ENCODE data around the gene STX16. TPM values are rescaled to one million over a fixed set of nuclear protein-coding genes. Genes with fewer than 3 reads are reported as not detected.

STX16 gene
- total RNA-seq, 4 donors from 2014 or later, result 52.3 to 146 (median 77.0) TPM

- Histone ChIP-seq H3K36me3 (peaks cover 0 to 52% (median 24%) of the 10 kb centered on the region in 4 donors), H3K27me3 (no peaks in the 10 kb centered on the region), H3K9me3 (no peaks in the 10 kb centered on the region), H3K4me1 (no peaks in the 10 kb centered on the region), H3K27ac (no peak overlapping the region), H3K4me3 (no peak overlapping the region)
- TF ChIP-seq POLR2AphosphoS5 (IDR thresholded peaks at IDR 0.05) (no peak), CTCF (IDR thresholded peaks at IDR 0.05) (no peak), EP300 (IDR thresholded peaks at IDR 0.05; ENCODE audit: low read depth) (no peak), POLR2A (IDR thresholded peaks at IDR 0.05) (no peak)
- intact Hi-C loops (cut with DNase I; ENCODE audit: low total_unique reads) (no loop called here), in situ Hi-C loops (cut with MboI; ENCODE audit: low pct_ligation_motif_present in 1 of 4, low pct_unique_long_range_greater_than_20kb in 1 of 4, low sequenced_read_pairs in 3 of 4) (no loop called here)
- WGBS, 2 donors (ENCODE audit: low coverage in 1 of 2), result 94% methylated on average over 17 of the region's 17 CpGs; no CpG with 5 or more reads in 1 of the 2 donors
- no peak for DNase-seq
Observed at GRCh38 chr20:58675641-58676040, 24.6 kb downstream of the STX16 start.

GRCh38 chr20:58676161-58676560 lies 25.1 kb downstream of the STX16 start:
- no peak overlapping the region for H3K4me3 ChIP-seq
- H3K9me3 ChIP-seq, result no peaks in the 10 kb centered on the region
- no peaks in the 10 kb centered on the region for H3K4me1 ChIP-seq
- TF ChIP-seq POLR2A (IDR thresholded peaks at IDR 0.05) (no peak), CTCF (IDR thresholded peaks at IDR 0.05) (no peak), POLR2AphosphoS5 (IDR thresholded peaks at IDR 0.05) (no peak), EP300 (IDR thresholded peaks at IDR 0.05; ENCODE audit: low read depth) (no peak)
- DNase-seq, result no peak
- intact Hi-C loops (cut with DNase I; ENCODE audit: low total_unique reads), result no loop called here
- peaks cover 0 to 48% (median 21%) of the 10 kb centered on the region in 4 donors for H3K36me3 ChIP-seq
- WGBS, 2 donors (ENCODE audit: low coverage in 1 of 2), result 97 to 98% methylated on average over 15 to 19 of the region's 19 CpGs
- no peak overlapping the region for H3K27ac ChIP-seq
- no peaks in the 10 kb centered on the region for H3K27me3 ChIP-seq
- in situ Hi-C loops (cut with MboI; ENCODE audit: low pct_ligation_motif_present in 1 of 4, low pct_unique_long_range_greater_than_20kb in 1 of 4, low sequenced_read_pairs in 3 of 4), result no loop called here

- no peak for DNase-seq
- in situ Hi-C loops (cut with MboI; ENCODE audit: low pct_ligation_motif_present in 1 of 4, low pct_unique_long_range_greater_than_20kb in 1 of 4, low sequenced_read_pairs in 3 of 4), result no loop called here
- TF ChIP-seq CTCF (IDR thresholded peaks at IDR 0.05) (no peak), POLR2AphosphoS5 (IDR thresholded peaks at IDR 0.05) (no peak), EP300 (IDR thresholded peaks at IDR 0.05; ENCODE audit: low read depth) (no peak), POLR2A (IDR thresholded peaks at IDR 0.05) (no peak)
- no peak overlapping the region for H3K4me3 ChIP-seq
- H3K36me3 ChIP-seq, result peaks cover 0 to 48% (median 19%) of the 10 kb centered on the region in 4 donors
- H3K27ac ChIP-seq, result no peak overlapping the region
- H3K27me3 ChIP-seq, result no peaks in the 10 kb centered on the region
- intact Hi-C loops (cut with DNase I; ENCODE audit: low total_unique reads), result no loop called here
- WGBS, 2 donors (ENCODE audit: low coverage in 1 of 2), result 94 to 95% methylated on average over 5 of the region's 5 CpGs
- H3K9me3 ChIP-seq, result no peaks in the 10 kb centered on the region
- H3K4me1 ChIP-seq, result no peaks in the 10 kb centered on the region
Observed at GRCh38 chr20:58677079-58677604, 26.1 kb downstream of the STX16 start.

- 89% methylated on average over 5 of the region's 5 CpGs; no CpG with 5 or more reads in 1 of the 2 donors for WGBS, 2 donors (ENCODE audit: low coverage in 1 of 2)
- Histone ChIP-seq H3K9me3 (no peaks in the 10 kb centered on the region), H3K27ac (no peak overlapping the region), H3K4me3 (no peak overlapping the region), H3K36me3 (peaks cover 0 to 48% (median 17%) of the 10 kb centered on the region in 4 donors), H3K27me3 (no peaks in the 10 kb centered on the region), H3K4me1 (no peaks in the 10 kb centered on the region)
- TF ChIP-seq POLR2A (IDR thresholded peaks at IDR 0.05) (no peak), CTCF (IDR thresholded peaks at IDR 0.05) (no peak), EP300 (IDR thresholded peaks at IDR 0.05; ENCODE audit: low read depth) (no peak), POLR2AphosphoS5 (IDR thresholded peaks at IDR 0.05) (no peak)
- DNase-seq, result no peak
- in situ Hi-C loops (cut with MboI; ENCODE audit: low pct_ligation_motif_present in 1 of 4, low pct_unique_long_range_greater_than_20kb in 1 of 4, low sequenced_read_pairs in 3 of 4) (no loop called here), intact Hi-C loops (cut with DNase I; ENCODE audit: low total_unique reads) (no loop called here)
Observed at GRCh38 chr20:58677808-58678207, 26.7 kb downstream of the STX16 start.
